GM12878 (cell line): Measurements from ENCODE around the gene COL18A1. TPM values are rescaled to one million over a fixed set of nuclear protein-coding genes. Genes with fewer than 3 reads are reported as not detected.

Experiments
- ATAC-seq: fragments of 200-7000 bp; cut with Tn5 transposase; 3 replicates; pipeline ENCODE4 v1.9.1; 2020; ENCODE audit warnings: mild to moderate bottlenecking, moderate library complexity
- BruUV-seq: library from RNA; stranded (reverse); fragments of 400-500 nt; replicated peaks from 2 replicates; lab custom pipeline; 2021; lab: Mats Ljungman, UMichigan
- CTCF ChIA-PET: fragments of 300-600 bp; sonication (Branson Sonifier 250); formaldehyde crosslinking; extraction: SDS; loops from one replicate; lab custom pipeline; 2021; ENCODE audit warnings: inconsistent platforms; lab: Yijun Ruan, JAX
- POLR2A ChIA-PET: fragments of 350-600 bp; formaldehyde crosslinking; extraction: SDS; loops from one replicate; lab custom pipeline; 2021; ENCODE audit warnings: inconsistent platforms; lab: Charles Lee
- RAD21 ChIA-PET: fragments of 300-600 bp; sonication (Branson Sonifier 250); formaldehyde crosslinking; loops from one replicate; lab custom pipeline; 2023; ENCODE audit warnings: antibody characterized with exemption; ENCODE audit not compliant: unreplicated experiment; lab: Charles Lee
- SMC1A ChIA-PET: fragments of 300-600 bp; sonication (Branson Sonifier 250); formaldehyde crosslinking; loops from one replicate; lab custom pipeline; 2023; ENCODE audit not compliant: unreplicated experiment, uncharacterized antibody; lab: Charles Lee
- DNase-seq: peaks from one replicate; pipeline ENCODE4 v3.0.0-alpha.2; 2011; ENCODE audit warnings: low read depth, low spot score
- FAIRE-seq: peaks from 3 replicates; lab custom pipeline; 2011; peaks lifted over from hg19 to GRCh38; lab: Jason Lieb, UNC
- H2AFZ ChIP-seq: 2 replicates; pipeline ENCODE4 v1.6.0; 2011; ENCODE audit warnings: low read depth, low read length, control low read depth; ENCODE audit not compliant: control insufficient read depth
- H3K27ac ChIP-seq: 2 replicates; pipeline ENCODE4 v1.5.1; 2011; ENCODE audit warnings: control low read depth; ENCODE audit not compliant: control insufficient read depth, insufficient read depth
- H3K27me3 ChIP-seq, 2 experiments: replicated peaks in 1 of 2; 2 replicates each; pipeline versions ENCODE4 v1.6.0 to v1.6.1; 2011; ENCODE audit warnings: low read length in 1 of 2; ENCODE audit not compliant: control insufficient read depth in 2 of 2, insufficient read depth in 2 of 2
- H3K36me3 ChIP-seq, 2 experiments: 2 replicates each; pipeline ENCODE4 v1.5.1; 2011; ENCODE audit warnings: low read length in 1 of 2; ENCODE audit not compliant: control insufficient read depth in 2 of 2, insufficient read depth in 2 of 2
- H3K4me1 ChIP-seq: 2 replicates; pipeline ENCODE4 v1.6.1; 2011; ENCODE audit warnings: mild to moderate bottlenecking, low read length, moderate library complexity, mixed read lengths; ENCODE audit not compliant: control insufficient read depth, insufficient read depth
- H3K4me2 ChIP-seq: 2 replicates; pipeline ENCODE4 v1.6.0; 2011; ENCODE audit warnings: control low read depth; ENCODE audit not compliant: control insufficient read depth, insufficient read depth
- H3K4me3 ChIP-seq: fragments of 200-600 bp; sonication (generic); 2 replicates; pipeline ENCODE4 v1.5.1; 2016
- H3K79me2 ChIP-seq: 2 replicates; pipeline ENCODE4 v1.6.0; 2011; ENCODE audit warnings: low read length; ENCODE audit not compliant: control insufficient read depth, insufficient read depth
- H3K9ac ChIP-seq: 2 replicates; pipeline ENCODE4 v1.8.0; 2011; ENCODE audit warnings: low read length, control low read depth, mixed read lengths; ENCODE audit not compliant: control insufficient read depth, insufficient read depth
- H3K9me3 ChIP-seq: replicated peaks from 3 replicates; pipeline ENCODE4 v1.5.1; 2011; ENCODE audit warnings: mild to moderate bottlenecking, low read length; ENCODE audit not compliant: control insufficient read depth, insufficient read depth
- H4K20me1 ChIP-seq: 2 replicates; pipeline ENCODE4 v1.6.0; 2011; ENCODE audit not compliant: control insufficient read depth, insufficient read depth
- CBX5 ChIP-seq: sonication (generic); IDR thresholded peaks from 2 replicates; pipeline ENCODE4 v1.6.1; 2016; ENCODE audit warnings: low read depth, moderate library complexity, mild to moderate bottlenecking, inconsistent platforms
- NFYA ChIP-seq: IDR thresholded peaks from 2 replicates; pipeline ENCODE4 v1.6.1; 2011; ENCODE audit warnings: low read depth, mild to moderate bottlenecking, low read length, improper control_type of control experiment, borderline replicate concordance
- NR2C1 ChIP-seq: fragments of 450-650 bp; IDR thresholded peaks from 2 replicates; pipeline ENCODE4 v1.6.1; 2017; ENCODE audit warnings: antibody characterized with exemption, mild to moderate bottlenecking, moderate library complexity
- PML ChIP-seq: IDR thresholded peaks from 2 replicates; pipeline ENCODE4 v1.6.1; 2012; ENCODE audit warnings: low read length, inconsistent platforms
- POLR2A ChIP-seq: IDR thresholded peaks from 2 replicates; pipeline ENCODE4 v1.6.1; 2011; ENCODE audit warnings: low read depth, mild to moderate bottlenecking, low read length
- RELA ChIP-seq: fragments of 450-650 bp; IDR thresholded peaks from 2 replicates; pipeline ENCODE4 v1.8.0; 2014; ENCODE audit warnings: borderline replicate concordance; ENCODE audit not compliant: partially characterized antibody
- SMAD5 ChIP-seq: IDR thresholded peaks from 2 replicates; pipeline ENCODE4 v1.6.1; 2016; ENCODE audit warnings: antibody characterized with exemption, low read depth
- SUZ12 ChIP-seq: fragments of 200-600 bp; sonication (generic); IDR thresholded peaks from one replicate; pipeline ENCODE4 v1.6.1; 2018; ENCODE audit warnings: antibody characterized with exemption, mild to moderate bottlenecking; ENCODE audit not compliant: unreplicated experiment
- TCF7 ChIP-seq: IDR thresholded peaks from 2 replicates; pipeline ENCODE4 v1.6.1; 2014; ENCODE audit warnings: antibody characterized with exemption, borderline replicate concordance
- USF1 ChIP-seq: IDR thresholded peaks from 2 replicates; pipeline ENCODE4 v1.6.1; 2011; ENCODE audit warnings: borderline replicate concordance, low read depth, mild to moderate bottlenecking, moderate library complexity, mixed read lengths, low read length; ENCODE audit not compliant: insufficient read depth; ENCODE audit errors: extremely low read length
- ZSCAN29 ChIP-seq: fragments of 450-650 bp; IDR thresholded peaks from 2 replicates; pipeline ENCODE4 v1.6.1; 2017; ENCODE audit warnings: mild to moderate bottlenecking, moderate library complexity
- WGBS: methylation state at CpG from one replicate; pipeline ENCODE4 v1.1.6; 2016; ENCODE audit warnings: low lambda C conversion rate; ENCODE audit not compliant: insufficient replicate concordance, insufficient coverage; ENCODE audit errors: missing lambda C conversion rate; 5-methylcytosine and 5-hydroxymethylcytosine counted together
- in situ Hi-C: fragments of 300-500 bp; cut with MboI; formaldehyde crosslinking; loops from 9 replicates; pipeline ENCODE4 v1.14.3; 2018; ENCODE audit warnings: mixed read lengths
- intact Hi-C: fragments of 100-400 bp; cut with micrococcal nuclease; formaldehyde crosslinking; loops from one replicate; pipeline ENCODE4 v1.14.2; 2022; ENCODE audit not compliant: unreplicated experiment
- polyA plus RNA-seq, 11 experiments: library from polyadenylated mRNA; depleted of rRNA in 4 of 11; unstranded in 6 of 11; stranded (reverse) in 5 of 11; fragments of >200 nt; fragmentation: Nextera tagmentation in 4 of 11; fragmentation: Illumina TruSeq in 1 of 11; extraction: Ambion mirVana in 4 of 11; extraction: Trizol in 1 of 11; gene quantifications; 1 replicate in 1 of 11; 2 replicates in 10 of 11; pipeline versions ENCODE4 v1.2.1 to v1.2.3, GENCODE V29; 2011 to 2016; ENCODE audit warnings: inconsistent platforms in 2 of 11, missing spikeins in 2 of 11, low read depth in 1 of 11
- total RNA-seq, 4 experiments: library from RNA; depleted of rRNA in 3 of 4; stranded (reverse); fragments of >200 nt in 3 of 4; fragmentation: Illumina TruSeq in 1 of 4; extraction: Trizol in 1 of 4; gene quantifications; 2 replicates each; pipeline versions ENCODE4 v1.2.1 to v1.2.3, GENCODE V29; 2013 to 2021
- TF ChIP-seq, protein P1 (sequence below): IDR thresholded peaks from 2 replicates; pipeline ENCODE4 v1.6.1; 2011; ENCODE audit warnings: mild to moderate bottlenecking, low read depth, low read length, moderate library complexity; ENCODE audit not compliant: insufficient replicate concordance

COL18A1 gene
- total and polyA plus RNA-seq, 10 of the 15 experiments (the other 5 are each of a cell fraction or from before 2014, with no cell fraction given): under 0.01 to 0.49 (median 0.09) TPM; not detected in 3

GRCh38 chr21:45410151-45410864 lies 5.3 kb downstream of the COL18A1 start (continued):
- TF ChIP-seq RELA: no peak

GRCh38 chr21:45410865-45411809 lies 6.2 kb downstream of the COL18A1 start:
- BruUV-seq: no TSS peak
- intact Hi-C loops: no loop called here
- CTCF ChIA-PET: no interaction called here
- TF ChIP-seq PML (no peak), SUZ12 (no peak), USF1 (no peak), NR2C1 (no peak), CBX5 (no peak), SMAD5 (no peak), ZSCAN29 (no peak), POLR2A (no peak), TCF7 (no peak), NFYA (no peak)
- TF ChIP-seq, protein P1, sequence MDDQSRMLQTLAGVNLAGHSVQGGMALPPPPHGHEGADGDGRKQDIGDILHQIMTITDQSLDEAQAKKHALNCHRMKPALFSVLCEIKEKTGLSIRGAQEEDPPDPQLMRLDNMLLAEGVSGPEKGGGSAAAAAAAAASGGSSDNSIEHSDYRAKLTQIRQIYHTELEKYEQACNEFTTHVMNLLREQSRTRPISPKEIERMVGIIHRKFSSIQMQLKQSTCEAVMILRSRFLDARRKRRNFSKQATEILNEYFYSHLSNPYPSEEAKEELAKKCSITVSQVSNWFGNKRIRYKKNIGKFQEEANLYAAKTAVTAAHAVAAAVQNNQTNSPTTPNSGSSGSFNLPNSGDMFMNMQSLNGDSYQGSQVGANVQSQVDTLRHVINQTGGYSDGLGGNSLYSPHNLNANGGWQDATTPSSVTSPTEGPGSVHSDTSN: no peak
- Histone ChIP-seq H2AFZ (no peak overlapping the region), H3K9ac (no peak overlapping the region), H3K4me3 (no peak overlapping the region), H4K20me1 (no peaks in the 10 kb centered on the region), H3K9me3 (no peaks in the 10 kb centered on the region; the same call in 2 of the 3 replicates), H3K4me1 (no peaks in the 10 kb centered on the region), H3K27me3 (peaks cover 0 to 2% of the 10 kb centered on the region in 2 experiments; a peak in 3 of 4 replicates), H3K4me2 (no peak overlapping the region), H3K27ac (no peak overlapping the region), H3K36me3 (no peaks in the 10 kb centered on the region), H3K79me2 (no peaks in the 10 kb centered on the region)
- ATAC-seq (no peak), FAIRE-seq (no peak), DNase-seq (no peak)
- RAD21 ChIA-PET: no interaction called here
- POLR2A ChIA-PET: no interaction called here
- in situ Hi-C loops: no loop called here
- SMC1A ChIA-PET: no interaction called here
- 39% methylated on average over 28 of the region's 31 CpGs for WGBS
